Effector CD4-positive, alpha-beta T cell (primary cell): ENCODE measurements around the gene PAQR9.

ENCODE experiments used
- DNase-seq: peaks from one replicate; pipeline ENCODE4 v3.0.0-alpha.2; 2020

PAQR9 gene

GRCh38 chr3:142950972-142951371, 12.5 kb downstream of the PAQR9 start:
- DNase-seq, result no peak

DNA sequence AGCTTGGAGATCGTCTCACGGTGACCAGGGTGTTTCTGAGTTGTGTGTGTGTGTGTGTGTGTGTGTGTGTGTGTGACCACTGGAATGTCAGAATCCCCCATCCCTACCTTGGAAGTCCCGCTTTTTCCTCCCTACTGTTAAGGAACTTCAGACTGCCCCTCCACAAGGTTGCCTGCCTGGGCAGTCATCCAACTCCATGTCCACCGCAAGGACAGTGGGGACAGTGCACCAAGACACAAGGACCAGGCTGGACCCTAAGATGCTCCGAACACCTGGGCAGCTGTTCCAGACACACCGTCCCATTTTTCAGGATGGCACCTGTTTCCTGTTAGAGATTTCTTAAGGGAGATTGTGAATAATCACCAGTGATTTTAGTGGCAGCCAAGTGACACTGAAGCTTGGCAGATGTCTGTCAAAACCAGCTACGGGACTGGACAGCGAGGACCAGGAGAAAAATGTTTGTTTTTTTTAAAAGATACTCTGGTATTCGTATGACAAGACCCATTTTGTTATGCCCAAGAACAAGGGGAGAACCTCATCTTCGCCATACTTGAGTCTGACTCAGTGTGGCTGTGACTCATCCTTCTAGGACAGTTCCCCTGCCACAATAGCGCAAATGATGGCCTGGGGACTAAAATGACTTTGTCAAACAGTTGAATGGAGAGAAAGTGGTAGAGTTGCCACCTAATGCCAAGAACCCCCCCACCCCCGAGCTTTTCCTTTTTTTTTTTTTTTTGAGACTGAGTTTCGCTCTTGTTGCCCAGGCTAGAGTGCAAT, 15.5 kb downstream of the PAQR9 start:
- DNase-seq, result no peak

- DNase-seq, result no peak
Observed at GRCh38 chr3:142947352-142947751, 16.1 kb downstream of the PAQR9 start.

- no peak for DNase-seq
Observed at GRCh38 chr3:142946861-142947260, 16.6 kb downstream of the PAQR9 start.

- DNase-seq, result no peak
Observed at GRCh38 chr3:142945023-142945422, 18.5 kb downstream of the PAQR9 start.

GRCh38 chr3:142944342-142944741, 19.1 kb downstream of the PAQR9 start:
- no peak for DNase-seq

- DNase-seq, result no peak
Observed at GRCh38 chr3:142943870-142944269, 19.6 kb downstream of the PAQR9 start.

- no peak for DNase-seq
Observed at GRCh38 chr3:142943349-142943748, 20.1 kb downstream of the PAQR9 start.

GRCh38 chr3:142941373-142942123, 21.9 kb downstream of the PAQR9 start:
- DNase-seq, result no peak

GRCh38 chr3:142940472-142940871, 23.0 kb downstream of the PAQR9 start:
- DNase-seq, result no peak

DNA sequence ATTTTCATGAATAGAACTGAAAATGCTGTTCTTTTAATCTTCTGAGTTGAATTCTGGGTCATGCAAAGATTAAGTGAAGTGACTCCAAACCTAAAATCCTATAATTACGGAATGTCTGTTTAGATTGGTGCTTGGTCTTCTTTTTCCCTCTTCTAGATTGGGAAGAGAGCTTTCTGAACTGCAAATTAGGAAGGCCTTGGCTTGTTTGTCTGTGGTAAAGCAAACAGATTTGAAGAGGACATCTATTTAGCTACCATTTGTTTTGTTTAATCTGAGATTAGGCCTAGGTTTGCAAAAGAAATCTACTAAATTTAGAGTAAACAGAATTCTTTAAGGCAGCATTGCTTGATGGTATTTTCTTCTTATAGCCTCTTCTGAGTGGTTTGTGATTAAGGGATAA, 23.5 kb downstream of the PAQR9 start:
- DNase-seq, result no peak

DNA sequence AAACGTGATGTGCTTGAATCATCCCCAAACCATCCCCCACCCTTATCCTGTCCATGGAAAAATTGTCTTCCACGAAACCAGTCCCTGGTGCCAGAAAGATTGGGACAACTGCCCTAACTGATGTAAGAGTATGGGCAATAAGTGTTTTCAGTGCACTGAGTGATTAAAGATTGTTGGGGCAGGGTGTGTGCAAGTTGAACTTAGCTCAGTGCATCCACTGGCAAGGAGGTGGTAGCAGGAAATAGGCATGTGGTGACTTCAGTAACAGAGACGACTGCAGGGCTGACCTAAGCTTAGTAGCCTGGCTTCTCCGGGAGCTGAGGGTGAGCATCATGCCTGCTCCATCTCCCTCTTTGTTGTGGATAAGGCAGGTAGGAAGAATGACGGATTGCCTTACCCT, 27.5 kb downstream of the PAQR9 start:
- no peak for DNase-seq

DNA sequence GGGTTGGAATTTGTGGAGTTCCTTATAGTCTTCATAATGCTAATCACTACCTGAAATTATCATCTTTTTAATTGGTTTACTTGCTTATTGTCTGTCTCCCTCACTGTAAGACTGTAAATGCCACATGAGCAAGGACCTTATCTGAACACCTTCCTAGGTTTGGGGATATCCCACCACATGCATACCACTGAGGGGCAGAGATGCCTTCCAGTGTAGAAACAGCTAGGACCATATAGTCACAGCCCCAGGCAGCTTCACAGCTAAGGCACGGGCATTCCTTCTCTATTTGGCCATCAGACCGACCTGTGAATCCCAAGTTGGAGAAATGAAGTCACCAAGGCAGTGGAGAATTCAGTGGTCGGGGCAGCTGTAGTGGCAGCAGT, 28.6 kb downstream of the PAQR9 start:
- DNase-seq, result no peak

GRCh38 chr3:142934128-142934886, 29.2 kb downstream of the PAQR9 start:
- no peak for DNase-seq

DNA sequence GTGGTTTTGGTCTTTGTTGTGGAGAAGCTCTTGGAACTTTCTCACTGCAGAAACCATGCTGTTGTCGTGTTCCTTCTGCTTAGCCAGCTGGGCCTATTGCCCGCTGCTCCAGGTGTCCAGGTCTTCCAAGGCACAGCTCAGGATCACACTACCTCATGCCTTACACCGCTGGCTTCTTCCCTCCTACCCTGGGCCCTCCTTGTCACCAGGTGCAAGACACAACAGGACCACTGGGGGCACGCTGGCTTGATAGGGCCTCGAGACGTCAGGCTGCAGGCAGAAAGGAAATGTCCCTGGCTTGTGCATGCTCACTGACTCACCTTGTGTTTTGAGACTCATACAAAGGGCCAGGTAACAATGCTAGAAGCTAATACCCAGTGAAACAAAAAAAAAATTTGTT, 32.3 kb downstream of the PAQR9 start:
- no peak for DNase-seq

DNA sequence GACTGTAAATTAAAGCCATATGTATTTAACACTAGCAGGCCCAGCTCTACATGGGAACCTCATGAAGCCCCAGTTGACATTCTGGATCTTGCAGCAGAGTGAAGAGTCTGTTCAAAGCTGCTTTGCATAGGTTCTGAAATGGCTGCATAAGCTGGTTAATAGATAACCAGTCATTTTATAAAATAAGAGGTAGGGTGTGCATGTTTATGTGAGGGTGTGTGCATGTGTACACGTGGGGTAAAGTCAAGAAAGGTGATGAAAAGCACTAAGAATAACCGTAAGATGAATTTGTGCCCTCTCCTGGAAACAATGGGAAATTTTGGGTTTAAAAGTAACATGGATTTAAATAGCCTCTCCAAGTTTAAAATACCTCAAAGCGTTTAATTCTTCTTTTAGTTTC, 33.0 kb downstream of the PAQR9 start:
- no peak for DNase-seq

DNA sequence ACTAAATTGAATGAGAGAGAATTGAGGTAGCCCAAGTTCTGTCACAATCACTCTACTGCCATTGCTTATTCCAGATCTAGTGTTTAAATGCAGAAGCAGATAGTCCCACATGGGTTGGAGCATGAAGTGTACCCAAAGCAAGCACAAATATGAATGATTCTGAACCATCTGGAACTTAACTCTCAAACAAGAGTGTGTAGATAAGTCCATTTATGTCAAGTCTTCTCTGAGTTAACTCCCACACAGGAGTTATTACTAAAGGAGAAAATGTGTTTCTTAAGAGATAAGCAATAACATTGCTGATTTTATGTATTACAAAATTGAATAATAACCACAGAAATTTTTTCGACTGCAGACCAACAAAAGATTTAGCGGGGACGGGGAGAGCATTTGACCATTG, 33.6 kb downstream of the PAQR9 start:
- DNase-seq, result no peak

DNA sequence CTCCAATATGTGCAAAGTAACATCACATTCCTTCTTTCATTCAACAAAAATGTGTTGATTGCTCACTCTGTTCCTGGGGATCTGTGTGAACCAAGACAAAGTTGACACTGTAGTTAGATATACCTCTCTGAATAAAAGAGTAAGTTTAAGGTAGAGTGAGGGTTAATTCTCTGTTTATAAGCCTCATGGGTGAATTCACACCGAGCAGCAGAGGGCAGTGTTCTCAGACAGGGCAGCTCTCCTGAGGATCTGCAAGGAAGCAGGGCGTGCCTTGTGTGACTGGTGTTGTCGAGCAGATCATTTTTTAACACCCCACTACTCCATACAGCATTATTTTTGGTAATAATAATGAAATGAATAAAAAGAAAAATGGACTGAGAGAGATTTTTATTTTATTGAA, 34.4 kb downstream of the PAQR9 start:
- no peak for DNase-seq

- DNase-seq, result no peak
Observed at GRCh38 chr3:142926368-142926944, 37.0 kb downstream of the PAQR9 start.

DNA sequence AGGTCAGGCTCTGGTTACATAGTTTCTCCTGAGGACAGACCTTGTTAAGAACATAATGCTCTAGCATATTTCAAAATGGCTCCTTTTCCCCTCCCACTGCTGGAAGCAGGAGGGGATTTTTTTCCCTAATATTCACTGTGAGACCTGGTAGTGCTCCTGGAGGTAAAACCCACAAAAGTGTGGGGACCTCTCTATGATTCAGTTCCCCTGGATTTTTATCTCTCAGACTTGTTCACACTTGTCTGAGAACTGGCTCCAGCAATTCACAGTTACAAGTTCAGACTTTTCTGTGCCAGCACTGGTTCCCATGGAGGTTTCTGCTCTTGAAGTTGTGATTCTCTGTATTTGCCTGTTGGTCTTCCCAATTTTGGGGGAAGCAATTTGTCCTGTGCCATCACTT, 38.3 kb downstream of the PAQR9 start:
- no peak for DNase-seq

- no peak for DNase-seq
Observed at GRCh38 chr3:142923694-142924093, 39.8 kb downstream of the PAQR9 start.

DNA sequence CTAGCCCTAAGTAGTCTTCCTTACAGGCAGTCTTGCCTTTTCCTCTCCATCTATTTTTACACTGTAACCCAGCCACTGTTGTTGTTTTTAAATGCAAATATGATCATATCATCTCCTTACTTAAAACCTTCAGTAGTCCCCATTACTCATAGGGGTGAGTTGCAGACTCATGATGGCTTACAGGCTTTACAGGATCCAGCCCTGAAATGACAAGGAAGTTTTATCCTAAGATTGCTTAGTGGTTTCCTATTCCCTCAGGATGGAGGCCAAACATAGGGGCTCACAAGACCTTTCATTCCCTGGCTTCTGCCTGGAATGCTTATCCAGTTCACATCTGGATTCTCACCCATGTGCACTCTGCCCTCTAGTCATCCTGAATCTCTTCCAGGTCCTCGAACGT, 46.9 kb downstream of the PAQR9 start:
- DNase-seq, result no peak

DNA sequence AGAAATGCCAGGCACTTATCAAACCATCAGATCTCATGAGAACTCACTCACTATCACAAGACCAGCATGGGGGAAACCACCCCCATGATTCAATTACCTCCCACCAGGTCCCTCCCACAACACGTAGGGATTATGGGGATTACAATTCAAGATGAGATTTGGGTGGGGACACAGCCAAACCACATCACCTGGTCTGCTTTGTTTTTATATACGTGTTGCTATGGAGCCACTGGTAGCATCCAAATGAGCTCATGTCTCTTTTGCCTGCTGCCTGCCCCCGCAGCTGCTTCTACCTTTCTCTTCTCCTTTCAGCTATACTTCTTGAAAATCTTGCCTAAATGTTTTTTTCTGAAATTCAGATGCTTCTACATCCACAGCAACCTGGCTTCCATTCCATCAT, 47.8 kb downstream of the PAQR9 start:
- DNase-seq, result no peak
